A673 (cell line): ENCODE measurements around the gene SLC26A6.

Experiments
- CTCF ChIP-seq: fragments of 300-800, 200-600 bp; sonication (generic); conservative IDR thresholded peaks from 2 replicates; pipeline ENCODE4 v1.5.1; 2017; ENCODE audit warnings: low read depth, mild to moderate bottlenecking, antibody characterized with exemption, low read length, moderate library complexity, mixed read lengths
- EZH2 ChIP-seq: fragments of 200-600 bp; sonication (generic); IDR thresholded peaks from 2 replicates; pipeline ENCODE4 v1.6.1; 2017; ENCODE audit warnings: borderline replicate concordance, low read depth, mild to moderate bottlenecking, mixed read lengths, antibody characterized with exemption, low read length; ENCODE audit not compliant: poor library complexity, severe bottlenecking

- no peak for TF ChIP-seq CTCF
- no peak for TF ChIP-seq EZH2
Measured at GRCh38 chr3:48576647-48577046, 58.6 kb downstream of the SLC26A6 start.
